Osteoblast (primary cell): Measurements from ENCODE around the gene NOSIP. TPM values are rescaled to one million over a fixed set of nuclear protein-coding genes. Genes with fewer than 3 reads are reported as not detected.

Source experiments
- DNase-seq: peaks from one replicate; pipeline ENCODE4 v3.0.0; 2011; ENCODE audit warnings: low spot score, mixed read lengths; ENCODE audit not compliant: insufficient read length; ENCODE audit errors: missing footprints
- H2AFZ ChIP-seq: 2 replicates; pipeline ENCODE4 v1.6.0; 2011; ENCODE audit warnings: mild to moderate bottlenecking, low read length
- H3K27ac ChIP-seq: 2 replicates; pipeline ENCODE4 v1.5.1; 2011; ENCODE audit warnings: mild to moderate bottlenecking, low read depth, low read length, moderate library complexity
- H3K27me3 ChIP-seq: 2 replicates; pipeline ENCODE4 v1.6.0; 2012; ENCODE audit warnings: mild to moderate bottlenecking, control low read depth, inconsistent platforms, low read length, moderate library complexity; ENCODE audit not compliant: insufficient read depth
- H3K36me3 ChIP-seq: 2 replicates; pipeline ENCODE4 v1.5.1; 2011; ENCODE audit warnings: mild to moderate bottlenecking, low read length, control low read depth, moderate library complexity; ENCODE audit not compliant: insufficient read depth
- H3K4me1 ChIP-seq: 2 replicates; pipeline ENCODE4 v1.5.1; 2011; ENCODE audit warnings: mild to moderate bottlenecking, low read length, control low read depth, moderate library complexity; ENCODE audit not compliant: insufficient read depth
- H3K4me2 ChIP-seq: 2 replicates; pipeline ENCODE4 v1.6.0; 2011; ENCODE audit warnings: mild to moderate bottlenecking, low read length; ENCODE audit not compliant: insufficient read depth
- H3K4me3 ChIP-seq: fragments of 200-600 bp; sonication (generic); 3 replicates; pipeline ENCODE4 v1.5.1; 2012; ENCODE audit warnings: mild to moderate bottlenecking, low read length, inconsistent platforms; ENCODE audit not compliant: insufficient read depth
- H3K79me2 ChIP-seq: 2 replicates; pipeline ENCODE4 v1.6.0; 2012; ENCODE audit warnings: mild to moderate bottlenecking, low read length, control low read depth, inconsistent platforms; ENCODE audit not compliant: insufficient read depth
- H3K9me3 ChIP-seq: 2 replicates; pipeline ENCODE4 v1.5.1; 2011; ENCODE audit warnings: low read depth, low read length, control low read depth
- H4K20me1 ChIP-seq: 2 replicates; pipeline ENCODE4 v1.6.0; 2012; ENCODE audit warnings: mild to moderate bottlenecking, low read length, control low read depth; ENCODE audit not compliant: insufficient read depth
- total RNA-seq: library from RNA; depleted of rRNA; stranded (reverse); fragments of >200 nt; gene quantifications from 2 replicates; pipeline ENCODE4 v1.2.3, GENCODE V29; 2012
- TF ChIP-seq, protein P1 (sequence below): IDR thresholded peaks from 2 replicates; pipeline ENCODE4 v1.5.1; 2011; ENCODE audit warnings: mild to moderate bottlenecking, low read depth, low read length, moderate library complexity; ENCODE audit errors: extremely low read depth

The NOSIP gene
- total RNA-seq, 1 donor: 68.0 TPM

DNA sequence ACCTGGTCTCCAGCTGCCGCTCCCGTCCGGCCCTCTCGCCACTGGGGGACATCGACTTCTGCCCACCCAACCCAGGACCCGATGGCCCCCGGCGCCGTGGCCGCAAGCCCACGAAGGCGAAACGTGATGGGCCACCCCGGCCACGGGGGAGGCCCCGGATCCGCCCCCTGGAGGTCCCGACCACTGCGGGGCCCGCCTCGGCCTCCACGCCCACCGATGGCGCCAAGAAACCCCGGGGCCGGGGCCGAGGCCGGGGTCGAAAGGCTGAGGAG, 17.3 kb upstream of the NOSIP start:
- peaks cover 18% of the 10 kb centered on the region for H4K20me1 ChIP-seq
- no peak for DNase-seq
- no peak overlapping the region for H2AFZ ChIP-seq
- TF ChIP-seq, protein P1, sequence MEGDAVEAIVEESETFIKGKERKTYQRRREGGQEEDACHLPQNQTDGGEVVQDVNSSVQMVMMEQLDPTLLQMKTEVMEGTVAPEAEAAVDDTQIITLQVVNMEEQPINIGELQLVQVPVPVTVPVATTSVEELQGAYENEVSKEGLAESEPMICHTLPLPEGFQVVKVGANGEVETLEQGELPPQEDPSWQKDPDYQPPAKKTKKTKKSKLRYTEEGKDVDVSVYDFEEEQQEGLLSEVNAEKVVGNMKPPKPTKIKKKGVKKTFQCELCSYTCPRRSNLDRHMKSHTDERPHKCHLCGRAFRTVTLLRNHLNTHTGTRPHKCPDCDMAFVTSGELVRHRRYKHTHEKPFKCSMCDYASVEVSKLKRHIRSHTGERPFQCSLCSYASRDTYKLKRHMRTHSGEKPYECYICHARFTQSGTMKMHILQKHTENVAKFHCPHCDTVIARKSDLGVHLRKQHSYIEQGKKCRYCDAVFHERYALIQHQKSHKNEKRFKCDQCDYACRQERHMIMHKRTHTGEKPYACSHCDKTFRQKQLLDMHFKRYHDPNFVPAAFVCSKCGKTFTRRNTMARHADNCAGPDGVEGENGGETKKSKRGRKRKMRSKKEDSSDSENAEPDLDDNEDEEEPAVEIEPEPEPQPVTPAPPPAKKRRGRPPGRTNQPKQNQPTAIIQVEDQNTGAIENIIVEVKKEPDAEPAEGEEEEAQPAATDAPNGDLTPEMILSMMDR: no peak
- peaks cover 71% of the 10 kb centered on the region for H3K79me2 ChIP-seq
- H3K4me2 ChIP-seq: no peak overlapping the region
- H3K36me3 ChIP-seq: peaks cover 56% of the 10 kb centered on the region
- peaks cover 10% of the 10 kb centered on the region for H3K4me1 ChIP-seq
- H3K27me3 ChIP-seq: no peaks in the 10 kb centered on the region
- no peak overlapping the region for H3K4me3 ChIP-seq
- H3K9me3 ChIP-seq: no peaks in the 10 kb centered on the region
- no peak overlapping the region for H3K27ac ChIP-seq

DNA sequence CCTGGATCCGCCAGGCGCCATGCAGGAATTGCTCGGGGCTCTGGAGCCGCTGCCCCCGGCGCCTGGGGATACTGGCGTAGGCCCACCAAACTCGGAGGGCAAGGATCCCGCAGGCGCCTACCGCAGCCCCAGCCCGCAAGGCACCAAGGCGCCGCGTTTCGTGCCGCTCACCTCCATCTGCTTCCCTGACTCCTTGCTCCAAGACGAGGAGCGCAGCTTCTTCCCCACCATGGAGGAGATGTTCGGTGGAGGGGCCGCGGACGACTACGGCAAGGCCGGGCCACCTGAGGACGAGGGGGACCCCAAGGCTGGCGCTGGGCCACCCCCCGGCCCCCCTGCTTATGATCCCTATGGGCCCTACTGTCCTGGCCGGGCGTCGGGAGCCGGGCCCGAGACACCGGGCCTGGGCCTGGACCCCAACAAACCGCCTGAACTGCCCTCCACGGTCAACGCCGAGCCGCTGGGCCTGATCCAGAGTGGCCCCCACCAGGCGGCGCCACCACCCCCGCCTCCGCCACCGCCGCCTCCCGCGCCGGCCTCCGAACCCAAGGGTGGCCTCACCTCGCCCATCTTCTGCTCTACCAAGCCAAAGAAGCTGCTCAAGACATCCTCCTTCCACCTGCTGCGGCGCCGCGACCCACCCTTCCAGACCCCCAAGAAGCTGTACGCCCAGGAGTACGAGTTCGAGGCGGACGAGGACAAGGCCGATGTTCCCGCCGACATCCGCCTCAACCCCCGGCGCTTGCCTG, 16.8 kb upstream of the NOSIP start:
- H3K36me3 ChIP-seq: peaks cover 54% of the 10 kb centered on the region
- peaks cover 23% of the 10 kb centered on the region for H4K20me1 ChIP-seq
- no peaks in the 10 kb centered on the region for H3K27me3 ChIP-seq
- no peak overlapping the region for H2AFZ ChIP-seq
- no peak overlapping the region for H3K4me2 ChIP-seq
- H3K27ac ChIP-seq: no peak overlapping the region
- no peak overlapping the region for H3K4me3 ChIP-seq
- TF ChIP-seq, protein P1: no peak
- peaks cover 15% of the 10 kb centered on the region for H3K4me1 ChIP-seq
- peaks cover 71% of the 10 kb centered on the region for H3K79me2 ChIP-seq
- DNase-seq: peak; percentile 79
- H3K9me3 ChIP-seq: no peaks in the 10 kb centered on the region

DNA sequence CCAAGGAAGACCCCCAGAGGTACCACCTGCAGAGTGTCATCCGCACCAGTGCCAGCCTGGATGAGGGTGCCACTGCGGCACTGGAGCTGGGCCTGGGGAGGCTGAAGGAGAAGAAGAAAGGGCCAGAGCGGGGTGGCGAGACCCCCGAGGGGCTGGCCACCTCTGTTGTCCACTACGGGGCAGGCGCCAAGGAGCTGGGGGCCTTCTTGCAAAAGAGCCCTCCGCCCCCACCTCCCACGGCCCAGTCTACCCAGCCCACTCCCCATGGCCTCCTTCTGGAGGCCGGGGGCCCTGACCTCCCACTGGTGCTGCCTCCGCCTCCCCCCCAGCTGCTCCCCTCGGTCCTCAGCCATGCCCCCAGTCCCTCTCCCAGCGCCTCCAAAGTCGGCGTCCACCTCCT, 16.1 kb upstream of the NOSIP start:
- H3K79me2 ChIP-seq: peaks cover 71% of the 10 kb centered on the region
- H3K4me2 ChIP-seq: no peak overlapping the region
- H4K20me1 ChIP-seq: peaks cover 25% of the 10 kb centered on the region
- peak; percentile 80 for DNase-seq
- no peaks in the 10 kb centered on the region for H3K9me3 ChIP-seq
- peaks cover 15% of the 10 kb centered on the region for H3K4me1 ChIP-seq
- H3K27me3 ChIP-seq: no peaks in the 10 kb centered on the region
- peaks cover 48% of the 10 kb centered on the region for H3K36me3 ChIP-seq
- H3K4me3 ChIP-seq: no peak overlapping the region
- no peak overlapping the region for H2AFZ ChIP-seq
- TF ChIP-seq, protein P1: no peak
- no peak overlapping the region for H3K27ac ChIP-seq

DNA sequence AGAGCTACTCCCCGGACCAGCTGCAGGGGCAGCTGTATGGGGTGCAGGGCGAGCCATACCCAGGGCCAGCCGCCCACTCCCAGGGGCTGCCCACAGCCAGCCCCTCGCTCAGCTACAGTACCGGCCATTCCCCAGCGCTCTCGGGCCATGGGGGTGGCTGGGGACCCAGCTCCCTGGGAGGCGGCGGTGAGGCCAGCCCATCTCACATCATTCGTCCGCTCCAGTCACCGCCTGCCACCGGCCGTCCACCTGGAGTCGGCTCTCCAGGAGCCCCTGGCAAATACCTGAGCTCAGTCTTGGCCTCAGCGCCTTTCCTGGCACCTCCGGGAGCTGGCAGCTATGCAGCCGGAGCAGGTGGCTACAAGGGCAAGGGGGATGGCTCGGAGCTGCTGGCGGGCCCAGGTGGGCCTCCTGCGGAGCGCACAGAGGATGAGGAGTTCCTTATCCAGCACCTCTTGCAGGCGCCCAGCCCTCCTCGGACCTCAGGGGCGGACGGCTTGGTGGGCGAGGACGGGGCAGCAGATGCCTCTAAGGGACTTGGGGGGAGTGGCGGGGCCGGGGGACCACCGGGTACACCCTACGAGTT, 15.6 kb upstream of the NOSIP start:
- H3K27ac ChIP-seq: no peak overlapping the region
- H3K9me3 ChIP-seq: no peaks in the 10 kb centered on the region
- no peak overlapping the region for H2AFZ ChIP-seq
- TF ChIP-seq, protein P1: no peak
- peaks cover 44% of the 10 kb centered on the region for H3K36me3 ChIP-seq
- peaks cover 68% of the 10 kb centered on the region for H3K79me2 ChIP-seq
- peaks cover 25% of the 10 kb centered on the region for H4K20me1 ChIP-seq
- H3K4me1 ChIP-seq: peaks cover 15% of the 10 kb centered on the region
- H3K4me3 ChIP-seq: no peak overlapping the region
- no peaks in the 10 kb centered on the region for H3K27me3 ChIP-seq
- DNase-seq: peak; percentile 66
- no peak overlapping the region for H3K4me2 ChIP-seq
